ACC112 (cell line): ENCODE data around the gene DNAH5.
"Not testable (repeated sequence)": the region's sequence is repeated elsewhere in the genome, so short reads cannot be mapped to it uniquely, and the experiment has no call there.

Source experiments
- H2AFZ ChIP-seq: fragments of 200-600 bp; sonication (generic); one replicate; pipeline ENCODE4 v1.6.0; 2017; ENCODE audit warnings: antibody characterized with exemption, low read length; ENCODE audit not compliant: unreplicated experiment
- H3K27ac ChIP-seq: fragments of 200-600 bp; sonication (generic); 2 replicates; pipeline ENCODE4 v1.5.1; 2014; ENCODE audit warnings: low read depth, mild to moderate bottlenecking, antibody characterized with exemption, low read length, moderate library complexity
- H3K27me3 ChIP-seq: fragments of 200-600 bp; sonication (generic); 2 replicates; pipeline ENCODE4 v1.6.1; 2014; ENCODE audit warnings: mild to moderate bottlenecking, antibody characterized with exemption, low read length, moderate library complexity, mixed read lengths; ENCODE audit not compliant: insufficient read depth
- H3K36me3 ChIP-seq: fragments of 200-600 bp; sonication (generic); 2 replicates; pipeline ENCODE4 v1.6.1; 2016; ENCODE audit warnings: mild to moderate bottlenecking, antibody characterized with exemption, low read length, moderate library complexity, mixed read lengths; ENCODE audit not compliant: insufficient read depth
- H3K4me1 ChIP-seq: fragments of 200-600 bp; sonication (generic); one replicate; pipeline ENCODE4 v1.6.1; 2016; ENCODE audit warnings: low read length, mixed read lengths; ENCODE audit not compliant: insufficient read depth, unreplicated experiment, control insufficient read depth
- H3K4me3 ChIP-seq: fragments of 200-600 bp; sonication (generic); 2 replicates; pipeline ENCODE4 v1.5.1; 2014; ENCODE audit warnings: mild to moderate bottlenecking, low read depth, low read length
- H3K79me2 ChIP-seq: fragments of 200-600 bp; sonication (generic); one replicate; pipeline ENCODE4 v1.6.0; 2016; ENCODE audit warnings: low read length; ENCODE audit not compliant: control insufficient read depth, unreplicated experiment, insufficient read depth

DNAH5 gene

DNA sequence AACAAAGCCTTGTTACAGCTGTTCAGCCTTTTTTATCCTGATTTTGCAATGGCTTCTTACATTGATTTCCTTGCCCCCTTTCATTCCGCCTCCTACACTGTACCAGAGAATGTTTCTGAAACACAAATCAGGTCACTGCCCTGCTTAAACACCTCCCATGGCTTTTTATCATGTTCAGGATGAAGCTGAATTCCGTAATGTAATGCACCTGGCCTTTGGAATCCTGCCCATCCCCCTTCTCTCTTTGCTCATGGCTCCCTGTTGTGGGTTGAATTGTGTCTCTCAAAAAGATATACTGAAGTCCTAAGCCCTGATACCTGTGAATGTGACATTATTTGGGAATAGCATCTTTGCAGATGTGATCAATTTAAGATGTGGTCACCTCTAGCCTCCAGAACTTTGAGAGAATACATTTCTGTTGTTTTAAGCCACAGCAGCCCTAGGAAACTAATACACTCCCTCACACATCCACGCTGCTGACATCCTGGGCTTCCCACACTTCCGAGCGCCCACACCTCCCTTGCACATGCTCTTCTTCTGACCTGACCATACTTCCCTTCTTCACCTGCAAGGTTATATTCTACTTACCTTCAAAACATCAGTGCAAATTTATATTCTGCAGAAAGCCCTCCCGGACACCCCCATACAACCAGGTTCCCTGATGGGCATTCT lies 101.2 kb downstream of the DNAH5 start:
- no peak overlapping the region for H3K4me3 ChIP-seq

DNA sequence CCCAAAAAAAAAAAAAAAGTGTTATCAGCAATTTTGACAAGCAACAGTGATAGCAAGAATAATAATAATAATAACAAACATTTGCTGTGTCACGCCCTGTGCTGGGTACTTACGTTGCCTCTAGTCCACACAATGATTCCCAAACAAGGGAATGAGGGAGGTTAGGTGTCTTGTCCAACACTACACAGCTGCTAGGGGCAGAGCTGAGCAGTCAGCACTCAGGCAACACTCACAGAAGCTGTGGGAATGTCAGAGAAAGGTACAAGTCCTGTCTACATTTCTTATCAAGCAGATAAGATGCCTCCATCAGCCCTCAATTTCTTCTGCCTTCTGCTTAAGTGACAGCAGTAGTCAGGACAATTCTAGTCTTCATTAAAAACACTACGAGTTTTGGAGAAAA lies 111.0 kb downstream of the DNAH5 start:
- H3K36me3 ChIP-seq: no peaks in the 10 kb centered on the region
- no peak overlapping the region for H2AFZ ChIP-seq
- H3K4me1 ChIP-seq: no peaks in the 10 kb centered on the region
- H3K27me3 ChIP-seq: peaks cover 44% of the 10 kb centered on the region
- no peak overlapping the region for H3K27ac ChIP-seq
- H3K4me3 ChIP-seq: no peak overlapping the region
- H3K79me2 ChIP-seq: no peaks in the 10 kb centered on the region

More for the DNA sequence above, 101.2 kb downstream of the DNAH5 start:
- Histone ChIP-seq H3K36me3 (no peaks in the 10 kb centered on the region), H2AFZ (no peak overlapping the region), H3K27me3 (peaks cover 33% of the 10 kb centered on the region), H3K79me2 (no peaks in the 10 kb centered on the region), H3K4me1 (no peaks in the 10 kb centered on the region), H3K27ac (no peak overlapping the region)

DNA sequence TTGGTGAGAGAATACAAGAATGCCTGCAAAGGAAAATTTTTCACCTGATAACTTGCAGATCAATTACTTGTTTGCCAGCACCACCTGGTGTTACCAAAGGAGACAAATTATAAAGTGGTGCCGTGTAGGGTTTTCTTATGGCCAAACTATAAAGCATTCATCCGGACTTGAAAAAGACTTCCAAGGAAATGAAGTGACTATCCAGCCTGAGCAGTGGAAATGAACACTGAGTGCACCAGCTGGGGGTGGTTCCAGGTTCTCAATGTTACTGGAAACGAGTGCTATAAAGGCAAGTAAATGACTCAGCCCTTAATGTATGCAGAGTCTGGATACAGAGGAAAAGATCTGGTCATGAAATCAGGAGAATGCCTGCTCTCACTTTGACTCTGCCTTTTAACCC lies 113.1 kb downstream of the DNAH5 start:
- Histone ChIP-seq H3K4me1 (no peaks in the 10 kb centered on the region), H3K27me3 (peaks cover 37% of the 10 kb centered on the region), H3K4me3 (no peak overlapping the region), H3K79me2 (no peaks in the 10 kb centered on the region), H2AFZ (no peak overlapping the region), H3K36me3 (no peaks in the 10 kb centered on the region), H3K27ac (no peak overlapping the region)

DNA sequence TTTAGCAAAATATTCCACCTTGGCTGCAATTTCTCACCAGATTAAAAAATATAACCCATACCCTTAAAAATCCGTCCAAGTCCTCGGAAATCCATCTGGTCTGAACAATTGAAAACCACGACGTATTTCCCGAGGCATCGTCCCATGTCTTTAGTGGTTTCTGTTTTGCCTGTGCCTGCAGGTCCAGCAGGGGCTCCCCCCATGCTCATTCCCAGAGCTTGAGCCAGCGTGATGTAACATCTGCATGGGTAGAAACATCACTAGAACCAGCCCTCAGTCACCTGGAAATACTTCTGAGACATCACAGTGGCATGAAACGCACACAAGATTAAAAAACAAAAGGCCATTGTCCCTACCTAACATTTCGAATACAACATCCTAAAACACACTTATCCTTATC lies 114.0 kb downstream of the DNAH5 start:
- Histone ChIP-seq H3K79me2 (no peaks in the 10 kb centered on the region), H3K27ac (no peak overlapping the region), H3K4me1 (no peaks in the 10 kb centered on the region), H3K27me3 (peaks cover 29% of the 10 kb centered on the region), H3K4me3 (no peak overlapping the region), H3K36me3 (no peaks in the 10 kb centered on the region), H2AFZ (no peak overlapping the region)

DNA sequence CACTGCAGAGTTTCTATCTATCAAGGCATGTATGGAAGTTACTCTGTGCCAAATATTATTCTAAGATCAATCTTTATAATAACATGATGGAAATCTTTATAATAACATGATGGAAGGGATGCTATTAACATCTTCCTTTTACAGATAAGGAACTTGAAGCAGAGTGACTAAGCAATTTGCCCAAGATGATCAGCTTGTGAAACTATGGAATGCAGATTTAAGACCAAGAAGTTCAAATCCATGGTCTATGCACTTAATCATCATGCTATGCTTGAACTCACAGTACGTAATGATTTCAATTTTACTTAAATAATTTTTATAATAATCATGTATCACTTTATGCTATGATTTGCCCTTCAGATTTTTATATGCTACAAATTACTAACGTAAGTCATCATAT lies 123.1 kb downstream of the DNAH5 start:
- no peak overlapping the region for H3K4me3 ChIP-seq
- H3K27me3 ChIP-seq: peaks cover 6% of the 10 kb centered on the region; the same call in 1 of the 2 replicates
- H3K79me2 ChIP-seq: no peaks in the 10 kb centered on the region
- H3K4me1 ChIP-seq: no peaks in the 10 kb centered on the region
- no peaks in the 10 kb centered on the region for H3K36me3 ChIP-seq
- H3K27ac ChIP-seq: no peak overlapping the region
- no peak overlapping the region for H2AFZ ChIP-seq

DNA sequence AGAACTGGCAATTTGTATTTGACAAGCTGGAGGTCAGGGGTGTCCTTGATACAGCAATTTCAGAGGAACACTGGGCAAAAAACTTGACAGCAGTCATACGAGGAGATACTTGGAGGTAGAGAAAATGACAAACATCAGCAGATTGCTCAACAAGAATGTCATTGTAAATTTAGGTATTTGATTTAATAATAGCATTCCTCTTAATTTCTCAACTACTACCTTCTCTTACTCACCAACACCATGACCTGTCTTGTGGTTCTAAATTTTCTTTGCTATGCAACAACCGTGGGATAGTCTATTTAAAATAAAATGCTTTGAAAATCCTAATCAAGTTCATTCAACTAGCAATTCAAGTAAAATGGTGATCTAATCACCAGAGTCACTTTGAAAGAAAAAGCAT lies 128.4 kb downstream of the DNAH5 start:
- Histone ChIP-seq H3K79me2 (no peaks in the 10 kb centered on the region), H2AFZ (no peak overlapping the region), H3K36me3 (no peaks in the 10 kb centered on the region), H3K4me1 (no peaks in the 10 kb centered on the region), H3K27ac (no peak overlapping the region), H3K27me3 (peaks cover 6% of the 10 kb centered on the region), H3K4me3 (no peak overlapping the region)

DNA sequence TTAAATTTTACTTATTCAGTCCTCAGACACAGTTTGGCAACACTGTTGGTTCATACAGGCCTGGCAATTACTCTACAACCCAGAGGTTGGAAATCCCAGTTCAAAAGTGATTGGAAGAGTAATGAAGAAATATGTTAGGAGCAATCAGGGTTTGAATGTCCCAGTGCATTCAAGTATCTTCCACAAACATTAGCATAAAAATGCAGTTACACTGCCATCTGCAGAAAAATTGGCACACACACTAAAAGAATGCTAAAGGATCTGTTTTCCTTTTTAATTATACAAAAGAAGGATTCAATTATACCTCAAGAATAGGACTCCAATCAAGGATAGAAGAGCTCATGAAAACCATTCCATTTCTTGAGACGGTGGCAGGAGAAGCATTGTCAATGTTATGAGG lies 130.2 kb downstream of the DNAH5 start:
- H3K4me3 ChIP-seq: no peak overlapping the region
- H3K36me3 ChIP-seq: no peaks in the 10 kb centered on the region
- no peaks in the 10 kb centered on the region for H3K79me2 ChIP-seq
- H3K27ac ChIP-seq: no peak overlapping the region
- peaks cover 6% of the 10 kb centered on the region for H3K27me3 ChIP-seq
- H2AFZ ChIP-seq: no peak overlapping the region
- H3K4me1 ChIP-seq: no peaks in the 10 kb centered on the region

DNA sequence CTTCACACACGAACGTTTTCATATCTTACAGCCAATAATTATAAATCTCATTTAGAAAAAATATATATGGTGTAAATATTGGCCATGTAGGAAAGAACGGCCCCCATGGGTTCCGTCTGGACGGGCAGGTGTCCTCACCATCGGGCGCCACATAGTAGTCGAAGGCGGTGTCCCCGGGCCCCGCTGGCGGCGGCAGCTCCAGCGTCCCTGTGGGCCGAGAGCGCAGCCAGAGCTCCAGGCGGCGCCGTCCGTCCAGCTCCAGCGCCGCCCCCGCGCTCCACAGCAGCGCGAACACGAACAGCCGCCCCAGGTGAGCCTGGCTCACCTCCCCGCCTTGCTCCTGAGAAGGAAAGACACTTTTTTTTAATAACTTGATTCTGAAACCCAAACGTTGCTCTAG lies 134.6 kb downstream of the DNAH5 start:
- no peak overlapping the region for H3K27ac ChIP-seq
- H3K4me3 ChIP-seq: no peak overlapping the region
- H3K4me1 ChIP-seq: no peaks in the 10 kb centered on the region
- no peaks in the 10 kb centered on the region for H3K27me3 ChIP-seq
- H2AFZ ChIP-seq: no peak overlapping the region
- no peaks in the 10 kb centered on the region for H3K36me3 ChIP-seq
- no peaks in the 10 kb centered on the region for H3K79me2 ChIP-seq

DNA sequence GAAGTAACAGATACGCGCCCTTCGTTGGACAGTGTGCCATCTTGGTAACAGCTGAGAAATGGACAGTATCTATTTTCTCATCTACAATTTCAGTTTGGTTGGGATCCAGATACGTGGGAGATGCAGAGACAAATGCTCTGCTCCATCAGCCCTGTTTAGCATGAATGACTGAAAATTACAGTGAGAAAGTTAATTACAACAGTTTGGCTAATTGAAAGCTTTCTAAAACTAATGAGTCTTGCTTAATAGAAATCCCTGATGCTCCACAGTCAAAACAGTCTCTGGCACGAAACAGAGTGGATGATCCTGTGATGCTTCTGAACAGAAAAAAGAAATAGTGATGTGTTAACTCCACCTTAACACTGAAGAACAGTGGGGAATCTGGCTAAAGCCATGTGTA lies 140.2 kb downstream of the DNAH5 start:
- no peaks in the 10 kb centered on the region for H3K4me1 ChIP-seq
- H3K4me3 ChIP-seq: no peak overlapping the region
- H2AFZ ChIP-seq: no peak overlapping the region
- H3K27me3 ChIP-seq: no peaks in the 10 kb centered on the region
- no peaks in the 10 kb centered on the region for H3K79me2 ChIP-seq
- no peaks in the 10 kb centered on the region for H3K36me3 ChIP-seq
- no peak overlapping the region for H3K27ac ChIP-seq

DNA sequence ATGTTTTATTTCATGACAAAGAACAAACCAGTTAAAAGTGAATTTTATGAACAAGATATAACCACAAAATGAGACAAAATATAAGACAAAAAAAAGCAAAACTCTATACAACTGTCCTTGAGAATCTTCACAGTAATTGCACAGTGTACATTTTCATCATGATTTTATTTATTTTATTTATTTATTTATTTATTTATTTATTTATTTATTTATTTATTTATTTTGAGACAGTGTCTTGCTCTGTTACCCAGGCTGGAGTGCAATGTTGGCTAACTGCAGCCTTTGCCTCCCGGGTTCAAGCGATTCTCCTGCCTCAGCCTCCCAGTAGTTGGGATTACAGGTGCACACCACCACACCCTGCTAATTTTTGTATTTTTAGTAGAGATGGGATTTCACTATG lies 145.9 kb downstream of the DNAH5 start:
- not testable (repeated sequence) for H3K36me3 ChIP-seq, H3K27ac ChIP-seq, H3K4me3 ChIP-seq, H3K27me3 ChIP-seq, H3K4me1 ChIP-seq, H2AFZ ChIP-seq, H3K79me2 ChIP-seq

DNA sequence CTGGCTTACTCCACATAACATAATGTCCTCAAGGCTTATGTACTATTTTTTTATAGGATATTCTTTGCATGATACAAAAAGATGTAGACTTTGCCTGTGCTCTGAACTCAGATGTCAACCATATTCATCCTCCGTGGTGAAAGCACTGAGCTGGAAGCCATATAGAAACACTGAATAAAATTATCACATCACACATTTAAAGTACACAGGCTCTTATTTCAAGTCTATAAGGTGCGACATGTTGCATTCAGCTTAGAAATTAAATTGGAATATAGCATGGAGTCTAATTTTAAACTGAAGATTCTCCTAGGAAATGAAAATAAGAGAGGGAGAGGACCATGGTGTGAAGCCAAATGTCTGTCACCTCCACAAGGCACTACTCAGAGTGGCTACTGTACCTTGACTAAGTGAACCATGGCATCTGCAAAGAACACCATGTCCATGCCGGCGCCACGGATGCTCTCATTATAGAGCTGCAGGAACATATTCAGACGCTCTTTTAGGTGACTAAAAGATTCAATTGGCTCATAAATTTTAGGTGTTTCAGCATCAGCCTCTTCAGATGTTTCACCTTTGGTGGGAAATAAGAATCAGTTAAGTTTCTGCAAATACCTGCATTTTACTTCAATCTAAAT lies 158.6 kb downstream of the DNAH5 start:
- no peaks in the 10 kb centered on the region for H3K27me3 ChIP-seq
- H3K4me1 ChIP-seq: no peaks in the 10 kb centered on the region
- no peak overlapping the region for H3K27ac ChIP-seq
- H2AFZ ChIP-seq: no peak overlapping the region
- no peaks in the 10 kb centered on the region for H3K36me3 ChIP-seq
- H3K79me2 ChIP-seq: no peaks in the 10 kb centered on the region
- H3K4me3 ChIP-seq: no peak overlapping the region
